ENCODE measurements around the gene ZDHHC14. TPM values are rescaled to one million over a fixed set of nuclear protein-coding genes. Genes with fewer than 3 reads are reported as not detected.

Gene ZDHHC14
- total RNA-seq (2014; rRNA removed) (4.9 and 10.6 TPM in 2 replicates), Bru-seq, nascent RNA (percentile 59 among the genes with signal in this experiment), BruChase-seq, experiment 1, labeled RNA remaining after a 6-hour chase (percentile 53 among the genes with signal in this experiment), BruChase-seq, experiment 2, labeled RNA remaining after a 2-hour chase (percentile 59 among the genes with signal in this experiment)
- long read RNA-seq, full-length matches to known transcripts = 22 of 56 reads
- long read RNA-seq, partial matches to known transcripts = 9 of 56 reads
- long read RNA-seq, other reads (novel, unspliced or antisense) = 25 of 56 reads

GRCh38 chr6:157380779-157381561, at the start of gene ZDHHC14:
Gene ZDHHC14, plus strand, starts transcription at chr6:157381190.
- H2AFZ ChIP-seq (ENCODE audit: low read length) = peak within 1 kb of the TSS; percentile 91
- ChIA-PET CTCF (interaction anchor here (1.1 kb wide), 1 partner anchor 66 kb away, joined by 4 read pairs; no protein-coding TSS in a partner anchor), POLR2A (ENCODE audit: unreplicated experiment) (no interaction called here)
- BruUV-seq (replicated peaks) = no TSS peak
- peak within 1 kb of the TSS; percentile 99 for H3K4me2 ChIP-seq (ENCODE audit: low read length)
- H4K20me1 ChIP-seq (ENCODE audit: low read length) = no peaks in the 10 kb centered on the region
- peaks cover 11% of the 10 kb centered on the region; the same call in 1 of the 2 replicates for H3K4me1 ChIP-seq (ENCODE audit: insufficient read depth, low read length)
- intact Hi-C loops (cut with micrococcal nuclease) = loop anchor here (1.0 to 5.0 kb wide), 6 partner anchors 46 to 232 kb away; partner anchors contain the start of gene TMEM242
- ATAC-seq = peak; percentile 77
- peak within 1 kb of the TSS; percentile 96 for H3K4me3 ChIP-seq (ENCODE audit: low read length)
- no peaks in the 10 kb centered on the region for H3F3A ChIP-seq (ENCODE audit: low read length, unreplicated experiment)
- H3K36me3 ChIP-seq (ENCODE audit: low read depth, low read length) = no peaks in the 10 kb centered on the region
- no peak within 1 kb of the TSS; the same call in 1 of the 2 replicates for H3K27ac ChIP-seq (ENCODE audit: low read length)
- no peaks in the 10 kb centered on the region for H3K27me3 ChIP-seq (ENCODE audit: low read length)
- H3K9ac ChIP-seq (ENCODE audit: low read length) = peak within 1 kb of the TSS; percentile 79
- peak; percentile 81 for DNase-seq
- no peaks in the 10 kb centered on the region for H3K9me2 ChIP-seq (replicated peaks; ENCODE audit: low read length)
- H3K9me3 ChIP-seq (ENCODE audit: low read length) = no peaks in the 10 kb centered on the region
- peaks cover 22% of the 10 kb centered on the region for H3K79me2 ChIP-seq (ENCODE audit: low read length)
- TF ChIP-seq CTCF (conservative IDR thresholded peaks at IDR 0.05; ENCODE audit: low read depth, low read length) = no peak
- no peak for TF ChIP-seq EZH2phosphoT487 (IDR thresholded peaks at IDR 0.05; ENCODE audit: borderline replicate concordance, low read length)
- TF ChIP-seq EZH2 (IDR thresholded peaks at IDR 0.05; ENCODE audit: low read length, unreplicated experiment) = no peak

GRCh38 chr6:157332813-157333212, 48.2 kb upstream of the ZDHHC14 start:
- CTCF ChIA-PET = interaction anchor here (1.5 kb wide), 1 partner anchor 18 kb away, joined by 4 read pairs; no protein-coding TSS in a partner anchor
- BruUV-seq (replicated peaks) = no TSS peak
- no peak for DNase-seq

More at GRCh38 chr6:157332813-157333212, 48.2 kb upstream of the ZDHHC14 start:
- Histone ChIP-seq H3K9me3 (ENCODE audit: low read length) (no peaks in the 10 kb centered on the region), H3K4me2 (ENCODE audit: low read length) (no peak overlapping the region), H3K27me3 (ENCODE audit: low read length) (no peaks in the 10 kb centered on the region), H3K9me2 (replicated peaks; ENCODE audit: low read length) (no peaks in the 10 kb centered on the region), H3K4me1 (ENCODE audit: insufficient read depth, low read length) (peaks cover 22% of the 10 kb centered on the region), H2AFZ (ENCODE audit: low read length) (no peak overlapping the region), H3K79me2 (ENCODE audit: low read length) (no peaks in the 10 kb centered on the region), H4K20me1 (ENCODE audit: low read length) (no peaks in the 10 kb centered on the region), H3K4me3 (ENCODE audit: low read length) (no peak overlapping the region), H3K9ac (ENCODE audit: low read length) (no peak overlapping the region), H3F3A (ENCODE audit: low read length, unreplicated experiment) (no peaks in the 10 kb centered on the region), H3K27ac (ENCODE audit: low read length) (no peak overlapping the region), H3K36me3 (ENCODE audit: low read depth, low read length) (no peaks in the 10 kb centered on the region)
- intact Hi-C loops (cut with micrococcal nuclease) = no loop called here
- POLR2A ChIA-PET (ENCODE audit: unreplicated experiment) = no interaction called here
- no peak for ATAC-seq
- TF ChIP-seq CTCF (conservative IDR thresholded peaks at IDR 0.05; ENCODE audit: low read depth, low read length) (no peak), EZH2 (IDR thresholded peaks at IDR 0.05; ENCODE audit: low read length, unreplicated experiment) (no peak), EZH2phosphoT487 (IDR thresholded peaks at IDR 0.05; ENCODE audit: borderline replicate concordance, low read length) (no peak)

Measured in PC-3 (cell line).